ENCODE data around the gene ATE1.

Gene ATE1

DNA sequence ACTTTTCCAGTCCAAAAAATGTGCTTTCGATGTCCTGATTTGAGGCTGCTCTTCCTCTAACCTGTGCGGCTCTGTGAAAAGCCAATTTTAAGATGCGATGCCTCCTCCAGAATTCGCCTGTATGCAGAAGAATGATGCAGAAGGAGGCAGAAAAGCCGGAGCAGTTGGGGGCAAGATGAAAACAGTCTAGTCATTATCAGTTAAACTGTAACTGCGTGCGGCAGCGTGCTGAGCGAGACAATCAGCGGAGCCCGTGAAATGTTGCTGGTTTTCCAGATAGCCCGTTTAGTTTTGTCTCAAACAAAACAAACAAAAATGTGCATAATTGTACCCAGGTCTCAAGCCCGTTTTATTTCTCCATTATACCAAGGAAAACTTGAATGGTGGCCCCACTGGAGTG is 192.6 kb downstream of the ATE1 start:
- no peak for TF ChIP-seq TARDBP (IDR thresholded peaks at IDR 0.05)
- TF ChIP-seq FOXK2 (IDR thresholded peaks at IDR 0.05): no peak
- TF ChIP-seq FOXA1 (IDR thresholded peaks at IDR 0.05): no peak
- no peak for TF ChIP-seq SP1 (IDR thresholded peaks at IDR 0.05)
- no peak for TF ChIP-seq BHLHE40 (IDR thresholded peaks at IDR 0.05; ENCODE audit: borderline replicate concordance)
- no peak for TF ChIP-seq ELF4 (IDR thresholded peaks at IDR 0.05)
- TF ChIP-seq LEF1 (IDR thresholded peaks at IDR 0.05; ENCODE audit: borderline replicate concordance): no peak
- TF ChIP-seq ARNT (IDR thresholded peaks at IDR 0.05): no peak
- TF ChIP-seq CTBP1 (IDR thresholded peaks at IDR 0.05; ENCODE audit: borderline replicate concordance): no peak
- no peak for TF ChIP-seq L3MBTL2 (conservative IDR thresholded peaks at IDR 0.05)
- TF ChIP-seq ZNF384 (IDR thresholded peaks at IDR 0.05): no peak
- TF ChIP-seq NFRKB (IDR thresholded peaks at IDR 0.05): no peak
- TF ChIP-seq, protein P1, sequence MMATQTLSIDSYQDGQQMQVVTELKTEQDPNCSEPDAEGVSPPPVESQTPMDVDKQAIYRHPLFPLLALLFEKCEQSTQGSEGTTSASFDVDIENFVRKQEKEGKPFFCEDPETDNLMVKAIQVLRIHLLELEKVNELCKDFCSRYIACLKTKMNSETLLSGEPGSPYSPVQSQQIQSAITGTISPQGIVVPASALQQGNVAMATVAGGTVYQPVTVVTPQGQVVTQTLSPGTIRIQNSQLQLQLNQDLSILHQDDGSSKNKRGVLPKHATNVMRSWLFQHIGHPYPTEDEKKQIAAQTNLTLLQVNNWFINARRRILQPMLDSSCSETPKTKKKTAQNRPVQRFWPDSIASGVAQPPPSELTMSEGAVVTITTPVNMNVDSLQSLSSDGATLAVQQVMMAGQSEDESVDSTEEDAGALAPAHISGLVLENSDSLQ (IDR thresholded peaks at IDR 0.05): no peak
- TF ChIP-seq FOXM1 (IDR thresholded peaks at IDR 0.05; ENCODE audit: borderline replicate concordance): no peak
- no peak for TF ChIP-seq SUZ12 (IDR thresholded peaks at IDR 0.05)
- TF ChIP-seq HDGF (IDR thresholded peaks at IDR 0.05; ENCODE audit: borderline replicate concordance): no peak
- no peak for DNase-seq (ENCODE audit: extremely low spot score)
- ChIA-PET POLR2A (no interaction called here), CTCF (no interaction called here)

DNA sequence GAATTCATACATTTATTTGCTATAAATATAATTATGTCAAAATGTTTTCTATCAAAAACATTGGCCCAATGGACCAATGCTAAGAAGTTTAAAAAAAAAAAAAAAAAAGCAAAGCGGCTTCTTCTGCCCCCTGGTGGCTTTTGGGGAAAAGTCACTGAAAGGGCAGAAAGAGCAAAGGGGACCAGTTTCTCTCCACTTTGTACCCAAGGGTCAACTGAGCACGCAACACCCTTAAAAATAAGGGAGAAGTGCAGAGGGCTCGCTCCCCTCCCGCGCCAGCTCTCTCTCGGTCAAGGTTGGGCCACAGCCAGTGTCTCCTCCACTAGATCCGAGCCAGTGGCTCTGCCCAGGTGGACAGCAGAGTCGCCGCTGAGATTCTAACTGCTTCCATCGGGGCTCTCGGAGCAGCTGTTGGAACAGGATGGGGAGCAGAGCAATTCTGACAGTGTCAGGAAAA is 193.2 kb downstream of the ATE1 start:
- TF ChIP-seq ZNF384 (IDR thresholded peaks at IDR 0.05) (peak; percentile 99), HDGF (IDR thresholded peaks at IDR 0.05; ENCODE audit: borderline replicate concordance) (no peak)
- ChIA-PET CTCF (interaction anchor here (0.7 kb wide), 1 partner anchor 474 kb away, joined by 3 read pairs; no protein-coding TSS in a partner anchor), POLR2A (no interaction called here)
- DNase-seq (ENCODE audit: extremely low spot score): peak; percentile 65

DNA sequence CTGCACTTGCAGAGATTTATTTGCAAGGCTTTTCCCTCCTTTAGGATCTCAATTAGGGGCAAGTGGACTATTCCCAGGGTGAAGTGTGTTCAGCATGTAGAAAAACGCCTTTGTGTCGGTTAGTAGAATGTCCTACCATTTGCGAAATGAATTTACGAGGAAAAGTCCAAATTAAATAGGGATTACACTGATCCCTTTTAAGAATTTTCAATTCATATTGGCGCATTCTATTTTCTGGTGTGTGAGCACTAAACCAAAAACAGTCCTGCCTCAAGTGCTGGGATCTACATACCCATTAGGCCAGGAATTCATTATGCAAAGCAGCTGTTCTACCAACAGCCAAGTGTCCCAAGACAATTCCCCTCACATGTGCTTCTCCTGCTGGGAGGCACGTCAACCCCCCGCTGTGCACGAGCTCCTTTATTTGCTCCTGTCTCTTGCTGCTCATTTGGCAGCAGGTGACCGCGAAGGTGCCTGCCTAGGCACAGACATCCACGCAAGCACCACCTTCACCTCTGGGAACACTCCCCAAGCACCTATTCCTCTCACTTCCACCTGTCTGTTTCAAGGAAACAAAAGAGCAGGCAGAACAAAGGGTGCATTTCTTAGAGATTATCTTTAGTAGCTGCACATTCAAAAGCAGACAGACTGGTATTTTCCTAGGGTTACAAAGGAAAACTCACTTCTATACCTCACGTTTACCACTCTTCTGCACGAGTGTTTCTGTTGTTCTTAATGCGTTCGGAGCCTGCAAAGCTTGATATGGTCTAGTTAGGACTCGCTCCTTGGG is 195.0 kb downstream of the ATE1 start:
- TF ChIP-seq LEF1 (IDR thresholded peaks at IDR 0.05; ENCODE audit: borderline replicate concordance) (no peak), ARNT (IDR thresholded peaks at IDR 0.05) (no peak), SUZ12 (IDR thresholded peaks at IDR 0.05) (no peak), CTBP1 (IDR thresholded peaks at IDR 0.05; ENCODE audit: borderline replicate concordance) (no peak), SP1 (IDR thresholded peaks at IDR 0.05) (no peak), HDGF (IDR thresholded peaks at IDR 0.05; ENCODE audit: borderline replicate concordance) (no peak), FOXA1 (IDR thresholded peaks at IDR 0.05) (no peak), ZNF384 (IDR thresholded peaks at IDR 0.05) (no peak), TARDBP (IDR thresholded peaks at IDR 0.05) (no peak), ELF4 (IDR thresholded peaks at IDR 0.05) (no peak), NFRKB (IDR thresholded peaks at IDR 0.05) (no peak)
- TF ChIP-seq, protein P1 (IDR thresholded peaks at IDR 0.05): no peak
- CTCF ChIA-PET: interaction anchor here (1.0 kb wide), 1 partner anchor 784 kb away, joined by 3 read pairs; no protein-coding TSS in a partner anchor
- DNase-seq (ENCODE audit: extremely low spot score): no peak
- POLR2A ChIA-PET: interaction anchor here (0.6 kb wide), 1 partner anchor 196 kb away, joined by 3 read pairs; no protein-coding TSS in a partner anchor

DNA sequence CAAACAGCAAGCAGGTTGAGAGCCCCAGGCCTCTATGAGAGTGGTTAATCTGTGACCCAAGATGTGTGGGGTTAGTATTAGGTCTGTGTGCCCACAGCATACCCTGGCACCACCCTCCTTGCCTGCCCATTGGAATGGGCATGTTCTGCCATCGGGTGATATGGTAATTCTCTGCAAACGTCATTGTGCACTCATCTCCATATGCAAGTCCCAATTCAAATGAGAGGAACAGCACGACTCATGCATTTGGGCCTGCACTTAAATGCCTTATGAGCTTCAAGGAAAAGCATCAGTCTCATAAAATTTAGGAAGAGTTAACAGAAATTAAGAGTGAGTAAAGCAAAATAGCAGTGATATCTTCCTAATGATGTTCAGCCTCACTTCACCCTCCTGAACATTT is 195.7 kb downstream of the ATE1 start:
- POLR2A ChIA-PET: no interaction called here
- DNase-seq (ENCODE audit: extremely low spot score): no peak
- TF ChIP-seq FOXM1 (IDR thresholded peaks at IDR 0.05; ENCODE audit: borderline replicate concordance): no peak
- TF ChIP-seq, protein P1 (IDR thresholded peaks at IDR 0.05): no peak
- no peak for TF ChIP-seq SP1 (IDR thresholded peaks at IDR 0.05)
- no peak for TF ChIP-seq FOXA1 (IDR thresholded peaks at IDR 0.05)
- no peak for TF ChIP-seq ELF4 (IDR thresholded peaks at IDR 0.05)
- no peak for TF ChIP-seq FOXK2 (IDR thresholded peaks at IDR 0.05)
- no peak for TF ChIP-seq BHLHE40 (IDR thresholded peaks at IDR 0.05; ENCODE audit: borderline replicate concordance)
- TF ChIP-seq L3MBTL2 (conservative IDR thresholded peaks at IDR 0.05): no peak
- no peak for TF ChIP-seq HDGF (IDR thresholded peaks at IDR 0.05; ENCODE audit: borderline replicate concordance)
- TF ChIP-seq CTBP1 (IDR thresholded peaks at IDR 0.05; ENCODE audit: borderline replicate concordance): no peak
- TF ChIP-seq TARDBP (IDR thresholded peaks at IDR 0.05): no peak
- no peak for TF ChIP-seq NFRKB (IDR thresholded peaks at IDR 0.05)
- no peak for TF ChIP-seq ZNF384 (IDR thresholded peaks at IDR 0.05)
- CTCF ChIA-PET: no interaction called here

DNA sequence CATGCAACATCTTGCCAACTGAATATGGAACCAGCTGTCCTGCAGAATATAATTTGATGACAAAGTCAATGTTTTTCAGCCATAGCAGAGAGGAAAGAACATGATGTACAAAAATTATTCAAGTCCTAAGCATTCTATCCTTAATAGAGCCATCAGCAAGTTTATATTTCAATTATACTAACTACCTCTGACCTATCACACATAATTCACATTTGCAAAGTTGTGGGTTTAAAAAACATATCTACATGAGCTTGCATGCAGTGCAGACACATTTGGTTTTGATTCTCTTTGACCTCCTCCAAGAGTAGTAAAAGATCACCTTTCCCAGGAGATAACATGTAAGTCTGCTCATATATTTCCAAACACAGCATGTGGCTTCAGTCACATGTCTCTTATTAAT is 203.5 kb downstream of the ATE1 start:
- CTCF ChIA-PET: interaction anchor here (0.6 kb wide), 1 partner anchor 778 kb away, joined by 3 read pairs; no protein-coding TSS in a partner anchor
- POLR2A ChIA-PET: no interaction called here
- TF ChIP-seq FOXM1 (IDR thresholded peaks at IDR 0.05; ENCODE audit: borderline replicate concordance) (no peak), SUZ12 (IDR thresholded peaks at IDR 0.05) (no peak), FOXK2 (IDR thresholded peaks at IDR 0.05) (no peak), TARDBP (IDR thresholded peaks at IDR 0.05) (no peak), FOXA1 (IDR thresholded peaks at IDR 0.05) (no peak), NFRKB (IDR thresholded peaks at IDR 0.05) (no peak), LEF1 (IDR thresholded peaks at IDR 0.05; ENCODE audit: borderline replicate concordance) (no peak), L3MBTL2 (conservative IDR thresholded peaks at IDR 0.05) (no peak), BHLHE40 (IDR thresholded peaks at IDR 0.05; ENCODE audit: borderline replicate concordance) (no peak)
- DNase-seq (ENCODE audit: extremely low spot score): no peak

DNA sequence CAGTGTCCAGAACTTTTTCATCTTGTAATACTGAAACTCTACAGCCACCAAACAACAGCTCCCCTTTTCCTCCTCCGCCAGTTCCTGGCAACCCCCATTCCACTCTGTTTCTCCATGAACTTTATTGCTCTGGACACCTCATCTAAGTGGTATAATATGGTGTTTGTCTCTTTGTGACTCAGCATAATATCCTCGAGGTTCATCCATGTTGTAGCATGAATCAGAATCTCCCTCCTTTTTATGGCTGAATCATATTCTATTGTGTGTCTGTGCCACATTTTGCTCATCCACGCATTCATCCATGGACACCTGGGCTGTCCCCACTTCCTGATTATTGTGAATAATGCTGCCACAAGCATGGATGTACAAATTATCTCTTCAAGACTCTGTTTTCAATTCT is 205.2 kb downstream of the ATE1 start:
- no peak for TF ChIP-seq ELF4 (IDR thresholded peaks at IDR 0.05)
- no peak for TF ChIP-seq BHLHE40 (IDR thresholded peaks at IDR 0.05; ENCODE audit: borderline replicate concordance)
- no peak for TF ChIP-seq L3MBTL2 (conservative IDR thresholded peaks at IDR 0.05)
- no peak for TF ChIP-seq SP1 (IDR thresholded peaks at IDR 0.05)
- no peak for TF ChIP-seq ZNF384 (IDR thresholded peaks at IDR 0.05)
- TF ChIP-seq TARDBP (IDR thresholded peaks at IDR 0.05): no peak
- ChIA-PET POLR2A (no interaction called here), CTCF (no interaction called here)
- no peak for DNase-seq (ENCODE audit: extremely low spot score)

Measured in HEK293T (cell line).